Prostate gland (tissue), 2 donors: ENCODE measurements around the gene CCBE1. TPM values are rescaled to one million over a fixed set of nuclear protein-coding genes. Genes with fewer than 3 reads are reported as not detected.

Source experiments
- DNase-seq: peaks from one replicate; pipeline ENCODE4 v3.0.0-alpha.2; 2019; ENCODE audit warnings: low spot score
- H3K27ac ChIP-seq, 2 donors: fragments of 200-600 bp; sonication (generic); 2 replicates each; pipeline ENCODE4 v1.5.1; 2017 to 2019
- H3K27me3 ChIP-seq: fragments of 200-600 bp; sonication (generic); replicated peaks from 2 replicates; pipeline ENCODE4 v1.5.1; 2019; ENCODE audit not compliant: insufficient read depth
- H3K36me3 ChIP-seq, 2 donors: fragments of 200-600 bp; sonication (generic); 1 replicate in 1 of 2; 2 replicates in 1 of 2; pipeline versions ENCODE4 v1.5.1 to v1.8.1; 2017 to 2019
- H3K4me1 ChIP-seq: fragments of 200-600 bp; sonication (generic); replicated peaks from 2 replicates; pipeline ENCODE4 v1.5.1; 2019
- H3K4me3 ChIP-seq, 2 donors: fragments of 200-600 bp; sonication (generic); 2 replicates each; pipeline ENCODE4 v1.5.1; 2017 to 2019
- H3K9me3 ChIP-seq: fragments of 200-600 bp; sonication (generic); 2 replicates; pipeline ENCODE4 v1.5.1; 2017
- POLR2A ChIP-seq: fragments of 450-650 bp; IDR thresholded peaks from one replicate; pipeline ENCODE4 v1.6.1; 2016; ENCODE audit warnings: antibody characterized with exemption, mild to moderate bottlenecking
- POLR2AphosphoS5 ChIP-seq: sonication (generic); formaldehyde crosslinking; IDR thresholded peaks from one replicate; pipeline ENCODE4 v1.6.1; 2017; ENCODE audit warnings: antibody characterized with exemption
- WGBS: methylation state at CpG from one replicate; pipeline ENCODE4 v1.1.5; 2018; 5-methylcytosine and 5-hydroxymethylcytosine counted together
- intact Hi-C: fragments of 100-400 bp; cut with DNase I; formaldehyde crosslinking; loops from one replicate; pipeline ENCODE4 v1.14.2; 2022
- total RNA-seq, 2 donors: library from RNA; depleted of rRNA; stranded (reverse); fragments of >200 nt; gene quantifications; one replicate each; pipeline ENCODE4 v1.1.0, GENCODE V29; 2016
- TF ChIP-seq, protein P1 (sequence below), 4 experiments: fragments of 200-600 bp in 2 of 4; fragments of 450-650 bp in 2 of 4; sonication (generic) in 2 of 4; IDR thresholded peaks; 1 replicate in 3 of 4; 2 replicates in 1 of 4; pipeline ENCODE4 v1.5.1; 2016 to 2019; ENCODE audit warnings: antibody characterized with exemption in 4 of 4, mild to moderate bottlenecking in 2 of 4, moderate library complexity in 2 of 4

CCBE1 gene
- total RNA-seq, 2 donors from 2014 or later, result 1.8 to 2.0 TPM

DNA sequence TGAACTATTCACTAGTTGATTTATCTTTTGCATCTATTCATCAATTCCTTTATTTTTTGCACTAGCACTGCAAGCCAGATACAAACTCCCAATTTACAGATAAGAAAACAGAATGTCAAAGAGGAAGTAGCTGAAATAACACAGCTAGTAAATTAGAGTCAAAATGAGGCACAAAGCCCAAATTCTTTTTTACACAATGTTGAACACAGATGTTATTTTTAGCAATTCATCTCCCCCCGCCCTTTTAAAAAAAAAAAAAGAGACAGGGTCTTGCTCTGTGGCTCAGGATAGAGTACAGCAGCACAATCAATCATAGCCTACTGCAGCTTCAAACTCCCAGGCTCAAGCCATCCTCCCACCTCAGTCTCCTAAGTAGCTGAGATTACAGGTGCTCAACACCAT lies 127.8 kb downstream of the CCBE1 start:
- WGBS, result 31% methylated on average over 1 of the region's 1 CpG

DNA sequence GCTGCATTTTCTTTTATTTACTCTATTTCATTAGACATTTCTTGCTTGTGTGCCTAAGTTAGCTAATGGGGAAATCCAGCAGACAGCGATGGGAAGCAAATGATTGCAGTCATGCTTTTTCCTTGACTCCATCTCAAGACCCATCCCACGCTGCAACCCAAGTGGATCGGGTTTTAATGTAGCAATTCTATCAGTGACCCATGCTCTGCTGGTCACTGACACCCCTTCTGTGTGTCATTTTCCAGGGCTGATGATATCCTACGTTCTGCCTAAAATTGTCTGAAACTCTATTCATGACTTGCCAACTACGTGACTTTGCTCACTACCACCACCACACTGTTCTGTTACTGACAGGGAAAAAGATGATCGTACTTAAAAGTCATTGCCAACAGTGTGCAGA lies 129.8 kb downstream of the CCBE1 start:
- Histone ChIP-seq H3K27ac (no peak overlapping the region), H3K27me3 (no peaks in the 10 kb centered on the region), H3K4me3 (no peak overlapping the region), H3K36me3 (no peaks in the 10 kb centered on the region), H3K9me3 (no peaks in the 10 kb centered on the region), H3K4me1 (no peaks in the 10 kb centered on the region)
- TF ChIP-seq POLR2AphosphoS5, result no peak
- no peak for TF ChIP-seq POLR2A
- TF ChIP-seq, protein P1, sequence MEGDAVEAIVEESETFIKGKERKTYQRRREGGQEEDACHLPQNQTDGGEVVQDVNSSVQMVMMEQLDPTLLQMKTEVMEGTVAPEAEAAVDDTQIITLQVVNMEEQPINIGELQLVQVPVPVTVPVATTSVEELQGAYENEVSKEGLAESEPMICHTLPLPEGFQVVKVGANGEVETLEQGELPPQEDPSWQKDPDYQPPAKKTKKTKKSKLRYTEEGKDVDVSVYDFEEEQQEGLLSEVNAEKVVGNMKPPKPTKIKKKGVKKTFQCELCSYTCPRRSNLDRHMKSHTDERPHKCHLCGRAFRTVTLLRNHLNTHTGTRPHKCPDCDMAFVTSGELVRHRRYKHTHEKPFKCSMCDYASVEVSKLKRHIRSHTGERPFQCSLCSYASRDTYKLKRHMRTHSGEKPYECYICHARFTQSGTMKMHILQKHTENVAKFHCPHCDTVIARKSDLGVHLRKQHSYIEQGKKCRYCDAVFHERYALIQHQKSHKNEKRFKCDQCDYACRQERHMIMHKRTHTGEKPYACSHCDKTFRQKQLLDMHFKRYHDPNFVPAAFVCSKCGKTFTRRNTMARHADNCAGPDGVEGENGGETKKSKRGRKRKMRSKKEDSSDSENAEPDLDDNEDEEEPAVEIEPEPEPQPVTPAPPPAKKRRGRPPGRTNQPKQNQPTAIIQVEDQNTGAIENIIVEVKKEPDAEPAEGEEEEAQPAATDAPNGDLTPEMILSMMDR (IDR thresholded peaks at IDR 0.05), result no peak
- intact Hi-C loops, result loop anchor here (5.0 to 10.0 kb wide), 3 partner anchors 53 to 130 kb away; partner anchors contain the start of gene CCBE1
- 92% methylated on average over 6 of the region's 6 CpGs for WGBS
- DNase-seq, result no peak

More for the DNA sequence above, 127.8 kb downstream of the CCBE1 start:
- Histone ChIP-seq H3K4me1 (no peaks in the 10 kb centered on the region), H3K27me3 (no peaks in the 10 kb centered on the region), H3K36me3 (no peaks in the 10 kb centered on the region), H3K4me3 (no peak overlapping the region), H3K27ac (no peak overlapping the region), H3K9me3 (no peaks in the 10 kb centered on the region)
- intact Hi-C loops, result loop anchor here (5.0 to 10.0 kb wide), 3 partner anchors 55 to 128 kb away; partner anchors contain the start of gene CCBE1
- TF ChIP-seq, protein P1 (IDR thresholded peaks at IDR 0.05), result no peak
- no peak for TF ChIP-seq POLR2A
- no peak for TF ChIP-seq POLR2AphosphoS5
- no peak for DNase-seq

DNA sequence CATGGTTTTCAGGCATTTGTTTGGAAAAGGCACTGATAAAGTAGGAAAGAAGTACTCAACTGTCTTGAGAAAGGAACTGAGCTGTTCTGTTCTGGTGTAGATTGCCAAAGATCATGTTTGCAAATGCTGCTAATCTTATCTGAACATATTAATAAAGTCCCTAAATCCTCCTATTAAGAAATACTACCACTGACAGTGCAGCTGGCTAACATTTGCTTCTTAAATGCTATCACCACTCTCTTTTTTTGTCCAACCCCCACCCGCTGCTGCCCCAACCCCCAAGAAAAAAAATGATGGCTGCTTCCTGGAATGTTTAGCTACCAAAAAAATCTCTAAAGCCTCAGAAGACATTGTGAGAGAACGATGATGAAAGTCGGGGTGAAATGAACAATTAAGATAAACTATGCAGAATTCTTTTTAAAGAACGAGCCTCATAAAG lies 130.7 kb downstream of the CCBE1 start:
- intact Hi-C loops, result loop anchor here (5.0 to 10.0 kb wide), 3 partner anchors 52 to 131 kb away; partner anchors contain the start of gene CCBE1
- no peak overlapping the region for H3K27ac ChIP-seq
- DNase-seq, result no peak

DNA sequence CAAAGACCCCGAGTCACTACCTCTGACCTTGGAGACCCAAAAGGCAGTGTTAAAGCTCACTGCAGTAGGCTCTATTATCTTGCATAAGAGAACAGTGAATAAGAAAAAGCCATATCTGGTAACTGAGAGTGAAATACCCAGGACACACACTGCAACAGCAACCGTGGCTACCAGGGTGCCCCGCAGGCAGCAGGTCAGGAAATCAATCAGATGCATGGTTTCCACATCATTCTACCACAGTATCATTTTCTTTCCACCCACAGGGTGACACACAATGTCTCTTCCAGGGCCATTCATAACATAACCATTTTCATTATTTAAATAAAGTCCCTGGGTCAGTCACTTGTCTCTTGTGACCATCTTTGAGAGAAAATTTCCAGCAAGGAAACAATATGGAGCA lies 131.3 kb downstream of the CCBE1 start:
- H3K27ac ChIP-seq, result no peak overlapping the region
- no peaks in the 10 kb centered on the region for H3K27me3 ChIP-seq
- TF ChIP-seq, protein P1 (IDR thresholded peaks at IDR 0.05), result no peak
- TF ChIP-seq POLR2A, result no peak
- no peak for TF ChIP-seq POLR2AphosphoS5
- 85% methylated on average over 3 of the region's 3 CpGs for WGBS
- H3K4me3 ChIP-seq, result no peak overlapping the region
- no peaks in the 10 kb centered on the region for H3K4me1 ChIP-seq
- intact Hi-C loops, result loop anchor here (5.0 to 10.0 kb wide), 3 partner anchors 51 to 131 kb away; partner anchors contain the start of gene CCBE1
- no peaks in the 10 kb centered on the region for H3K9me3 ChIP-seq
- no peak for DNase-seq
- no peaks in the 10 kb centered on the region for H3K36me3 ChIP-seq

More for the DNA sequence above, 130.7 kb downstream of the CCBE1 start:
- Histone ChIP-seq H3K9me3 (no peaks in the 10 kb centered on the region), H3K36me3 (no peaks in the 10 kb centered on the region), H3K4me3 (no peak overlapping the region), H3K4me1 (no peaks in the 10 kb centered on the region), H3K27me3 (no peaks in the 10 kb centered on the region)
- WGBS, result 45% methylated on average over 4 of the region's 4 CpGs
- no peak for TF ChIP-seq POLR2A
- TF ChIP-seq, protein P1 (IDR thresholded peaks at IDR 0.05), result no peak
- no peak for TF ChIP-seq POLR2AphosphoS5

DNA sequence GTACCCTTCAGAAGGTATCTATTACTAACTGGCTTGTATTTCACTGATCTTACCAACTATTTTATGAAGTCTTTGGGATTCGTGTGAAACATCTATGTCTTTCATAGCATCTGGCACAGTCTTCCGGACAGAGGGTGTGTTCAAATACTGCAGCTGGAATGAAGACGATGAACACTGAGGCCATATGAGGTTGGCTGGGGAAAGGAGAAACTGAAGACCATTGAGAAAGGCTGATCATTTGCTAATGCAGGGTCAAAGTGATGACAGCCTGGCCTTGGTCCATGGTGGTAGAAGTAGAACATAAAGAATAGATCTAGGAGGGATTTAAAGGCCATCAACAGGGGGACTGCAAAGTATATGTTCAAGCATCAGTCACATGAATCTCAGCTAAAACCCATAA lies 132.7 kb downstream of the CCBE1 start:
- no peaks in the 10 kb centered on the region for H3K9me3 ChIP-seq
- TF ChIP-seq POLR2A, result no peak
- TF ChIP-seq, protein P1 (IDR thresholded peaks at IDR 0.05), result no peak
- no peaks in the 10 kb centered on the region for H3K27me3 ChIP-seq
- no peak for DNase-seq
- intact Hi-C loops, result loop anchor here (10.0 kb wide), 1 partner anchor 50 kb away; no protein-coding TSS in a partner anchor
- no peak overlapping the region for H3K27ac ChIP-seq
- no peaks in the 10 kb centered on the region for H3K36me3 ChIP-seq
- H3K4me3 ChIP-seq, result no peak overlapping the region
- H3K4me1 ChIP-seq, result no peaks in the 10 kb centered on the region
- 64% methylated on average over 3 of the region's 3 CpGs for WGBS
